K562 (cell line): Measurements from ENCODE around the gene OLFML2B.

Experiments
- BMI1 ChIP-seq: fragments of 150-350 bp; IDR thresholded peaks from 2 replicates; pipeline ENCODE4 v1.6.1; 2014; ENCODE audit warnings: low read length
- CTCF ChIP-seq, 3 experiments: IDR thresholded peaks in 2 of 3; conservative IDR thresholded peaks in 1 of 3; 2 replicates each; pipeline ENCODE4 v1.5.1; 2011 to 2012; ENCODE audit warnings: low read length in 3 of 3, mild to moderate bottlenecking in 3 of 3, control low read depth in 2 of 3, improper control_type of control experiment in 1 of 3, inconsistent platforms in 1 of 3, low read depth in 1 of 3, mixed read lengths in 1 of 3, moderate library complexity in 1 of 3; ENCODE audit not compliant: insufficient read depth in 2 of 3
- EZH2 ChIP-seq: IDR thresholded peaks from 2 replicates; pipeline ENCODE4 v1.6.1; 2012; ENCODE audit warnings: low read depth, mild to moderate bottlenecking, inconsistent platforms, low read length, borderline replicate concordance
- FOXP1 ChIP-seq: sonication (generic); formaldehyde crosslinking; IDR thresholded peaks from 2 replicates; pipeline ENCODE4 v1.8.0; 2022; ENCODE audit warnings: mild to moderate bottlenecking, missing genetic modification reagents
- GABPA ChIP-seq: fragments of 200-800 bp; sonication (Bioruptor generic); conservative IDR thresholded peaks from 2 replicates; pipeline ENCODE4 v1.6.1; 2016; ENCODE audit warnings: low read depth, missing genetic modification characterization, missing compliant biosample characterization
- POLR2A ChIP-seq: fragments of 450-650 bp; conservative IDR thresholded peaks from 2 replicates; pipeline ENCODE4 v1.6.1; 2016
- PTRF ChIP-seq: fragments of 450-650 bp; IDR thresholded peaks from 2 replicates; pipeline ENCODE4 v1.6.1; 2016; ENCODE audit warnings: mild to moderate bottlenecking, missing genetic modification characterization, missing compliant biosample characterization
- SIN3A ChIP-seq, 2 experiments: fragments of 150-350 bp in 1 of 2; IDR thresholded peaks; 2 replicates each; pipeline ENCODE4 v1.6.1; 2011 to 2016; ENCODE audit warnings: borderline replicate concordance in 2 of 2, low read depth in 2 of 2, low read length in 2 of 2, mild to moderate bottlenecking in 2 of 2, moderate library complexity in 2 of 2; ENCODE audit not compliant: control insufficient read depth in 1 of 2
- YY1 ChIP-seq, 3 experiments: IDR thresholded peaks; 2 replicates each; pipeline ENCODE4 v1.6.1; 2011; ENCODE audit warnings: low read length in 2 of 3, mild to moderate bottlenecking in 2 of 3, moderate library complexity in 2 of 3, borderline replicate concordance in 1 of 3, control low read depth in 1 of 3, low read depth in 1 of 3; ENCODE audit not compliant: insufficient read depth in 3 of 3, insufficient replicate concordance in 2 of 3, control insufficient read depth in 1 of 3, insufficient read length in 1 of 3; ENCODE audit errors: extremely low read depth in 1 of 3
- ZFPM2 ChIP-seq: fragments of 250-450 bp; sonication (Bioruptor Pico); IDR thresholded peaks from 2 replicates; pipeline ENCODE4 v1.5.1; 2022; ENCODE audit warnings: mild to moderate bottlenecking

- TF ChIP-seq YY1 (IDR thresholded peaks at IDR 0.05; ENCODE audit: borderline replicate concordance in 1 of 3, control insufficient read depth in 1 of 3, extremely low read depth in 1 of 3, insufficient read depth in 3 of 3, insufficient read length in 1 of 3, insufficient replicate concordance in 2 of 3, low read depth in 1 of 3, low read length in 2 of 3) (no peak), EZH2 (no peak), FOXP1 (no peak), BMI1 (no peak), ZFPM2 (CRISPR knock-in tag) (no peak), GABPA (tag) (no peak), CTCF (IDR thresholded peaks at IDR 0.05 in 2 of 3, conservative IDR thresholded peaks at IDR 0.05 in 1 of 3; ENCODE audit: insufficient read depth in 2 of 3, low read depth in 1 of 3, low read length in 3 of 3) (no peak), POLR2A (no peak), PTRF (no peak), SIN3A (IDR thresholded peaks at IDR 0.05; ENCODE audit: borderline replicate concordance in 2 of 2, control insufficient read depth in 1 of 2, low read depth in 2 of 2, low read length in 2 of 2) (no peak)
These were observed 5.3 kb downstream of the OLFML2B start for GRCh38 chr1:162018418-162018817.
